Activated naive CD4-positive, alpha-beta T cell treated with Interleukin-2 at 50 U/mL for 16 hours (primary cell): ENCODE data around the gene WFDC1.

Experiments used
- DNase-seq: peaks from one replicate; pipeline ENCODE4 v3.0.0-alpha.2; 2020

WFDC1 gene, protein sequence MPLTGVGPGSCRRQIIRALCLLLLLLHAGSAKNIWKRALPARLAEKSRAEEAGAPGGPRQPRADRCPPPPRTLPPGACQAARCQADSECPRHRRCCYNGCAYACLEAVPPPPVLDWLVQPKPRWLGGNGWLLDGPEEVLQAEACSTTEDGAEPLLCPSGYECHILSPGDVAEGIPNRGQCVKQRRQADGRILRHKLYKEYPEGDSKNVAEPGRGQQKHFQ

DNA sequence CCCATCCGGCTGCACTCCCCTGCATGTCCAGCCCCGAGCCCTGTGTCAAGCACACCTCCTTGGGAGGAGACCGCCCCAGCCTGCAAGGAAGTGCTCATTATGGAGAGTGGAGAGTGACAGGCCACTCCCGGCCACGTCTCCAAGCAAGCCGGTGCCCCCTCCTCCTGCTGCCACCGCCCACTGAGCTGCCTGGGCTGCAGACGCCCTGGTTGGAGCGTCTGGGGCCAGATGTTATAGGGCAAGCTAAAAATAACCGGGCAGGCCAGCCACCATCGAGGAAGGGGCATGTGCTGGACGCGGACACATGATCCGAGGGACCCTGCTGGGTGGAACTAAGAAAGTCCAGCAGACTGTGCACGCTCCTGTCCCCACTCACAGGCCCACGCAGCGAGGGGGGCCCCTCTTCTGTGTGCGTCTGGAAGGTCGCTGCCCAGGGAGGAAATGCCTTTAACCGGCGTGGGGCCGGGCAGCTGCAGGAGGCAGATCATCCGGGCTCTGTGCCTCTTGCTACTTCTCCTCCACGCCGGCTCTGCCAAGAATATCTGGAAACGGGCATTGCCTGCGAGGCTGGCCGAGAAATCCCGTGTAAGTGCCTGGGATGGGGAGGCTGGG, at the start of gene WFDC1:
WFDC1 (plus strand) TSS at position 348 of the 612 bp plus-strand sequence; CDS start at position 442, 94 bp downstream.
- DNase-seq: no peak

DNA sequence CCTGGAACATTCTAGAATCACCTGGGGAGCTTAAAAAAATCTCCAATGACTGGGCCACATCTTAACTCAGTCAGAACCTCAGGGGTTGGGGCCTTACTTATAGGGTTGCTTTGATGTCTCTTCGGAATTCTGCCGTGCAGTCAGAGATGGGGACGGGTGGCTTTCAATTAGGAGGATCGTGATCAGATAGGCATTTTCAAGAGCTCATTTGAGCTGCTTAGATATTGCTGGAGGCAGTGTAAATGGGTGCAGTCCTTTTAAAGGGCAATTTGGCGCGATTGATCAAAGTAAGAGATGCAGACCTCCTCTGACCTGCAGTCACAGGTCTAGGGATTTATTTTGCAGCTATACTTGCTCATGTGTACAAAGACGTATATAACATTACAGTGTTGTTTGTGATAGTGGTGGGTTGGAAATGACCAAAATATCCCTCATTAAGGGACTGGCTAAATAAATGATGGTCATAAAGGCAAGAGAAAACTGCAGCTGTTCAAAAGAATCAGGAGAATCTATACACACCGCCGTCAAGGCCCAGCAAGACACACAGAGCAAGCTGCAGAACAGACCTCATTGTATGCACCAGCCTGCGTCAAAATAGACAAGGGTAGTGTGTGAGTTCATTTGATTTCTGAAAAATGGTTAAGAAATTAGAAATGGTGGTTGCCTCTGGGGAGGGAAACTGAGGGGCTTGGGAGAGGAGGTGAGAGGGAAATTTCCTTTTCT, 48.6 kb upstream of the WFDC1 start:
- no peak for DNase-seq

DNA sequence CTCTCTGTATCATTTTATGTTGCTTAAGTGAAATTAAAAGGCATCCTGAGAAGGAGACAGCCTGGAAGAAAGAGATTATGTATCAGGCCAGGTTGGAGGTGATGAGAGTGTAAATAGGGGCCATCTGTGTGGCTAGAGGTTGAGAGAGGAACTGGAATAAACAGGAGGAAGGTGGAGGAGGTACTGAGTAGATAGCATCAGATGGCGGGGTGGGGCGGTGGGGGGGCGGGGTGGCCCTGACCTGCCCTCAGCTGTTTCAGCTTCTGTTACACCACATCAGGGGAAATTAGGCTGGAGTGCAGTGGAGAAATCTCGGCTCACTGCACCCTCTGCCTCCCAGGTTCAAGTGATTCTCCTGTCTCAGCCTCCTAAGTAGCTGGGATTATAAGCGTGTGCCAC, 48.0 kb upstream of the WFDC1 start:
- no peak for DNase-seq

DNA sequence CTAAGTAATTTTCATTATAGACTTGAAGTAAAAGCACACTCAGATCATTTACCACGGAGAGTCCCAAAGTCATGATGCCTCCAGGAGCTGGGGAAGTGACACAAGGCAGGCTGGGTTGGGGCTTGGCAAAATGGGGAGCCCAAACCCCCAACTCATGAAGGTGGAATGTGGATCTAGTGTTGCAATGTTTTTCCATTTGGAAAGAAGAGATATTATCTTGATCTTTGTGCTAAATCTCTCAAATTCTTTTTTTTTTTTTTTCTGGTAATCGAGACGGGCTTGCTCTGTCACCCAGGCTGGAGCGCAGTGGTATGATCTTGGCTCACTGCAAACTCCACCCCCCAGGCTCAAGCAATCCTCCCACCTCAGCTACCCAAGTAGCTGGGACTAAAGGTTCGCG, 47.3 kb upstream of the WFDC1 start:
- DNase-seq: no peak

DNA sequence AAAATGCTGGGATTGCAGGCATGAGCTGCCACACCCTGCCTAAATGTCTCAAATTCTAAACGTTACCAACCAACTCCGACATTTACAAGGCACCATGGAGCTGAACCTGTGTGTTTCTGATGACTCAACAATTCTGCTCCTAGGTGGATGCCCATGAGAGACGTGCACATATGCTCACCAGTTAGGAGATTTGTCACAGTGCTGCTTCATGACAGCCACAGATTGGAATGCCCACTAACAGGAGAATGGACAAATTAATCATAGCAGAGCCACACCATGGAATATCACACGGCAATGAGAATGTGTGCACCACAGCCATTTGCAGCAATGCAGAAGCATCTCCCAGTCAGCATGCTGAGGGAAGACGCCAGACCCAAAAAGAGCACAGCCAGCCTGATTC, 46.8 kb upstream of the WFDC1 start:
- no peak for DNase-seq

DNA sequence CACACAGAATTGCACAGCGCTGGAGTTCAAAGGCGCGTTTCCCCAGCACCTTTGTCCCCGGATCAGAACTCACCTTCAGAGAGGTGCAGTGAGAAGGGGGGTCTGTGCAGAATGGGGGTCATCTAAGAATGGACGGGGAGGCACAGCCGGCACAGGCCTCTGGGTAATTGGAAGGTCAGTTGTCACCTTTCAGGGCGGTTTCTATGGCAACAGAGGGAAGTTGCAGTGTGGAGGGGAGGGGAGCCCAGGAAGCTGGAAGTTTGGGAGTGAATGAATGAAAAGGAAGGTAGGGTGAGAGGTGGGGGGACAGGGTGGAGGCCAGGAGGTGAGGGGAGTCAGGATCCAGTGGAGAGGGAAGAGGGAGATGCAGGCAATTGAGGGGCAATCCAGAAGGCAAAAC, 42.5 kb upstream of the WFDC1 start:
- no peak for DNase-seq

DNA sequence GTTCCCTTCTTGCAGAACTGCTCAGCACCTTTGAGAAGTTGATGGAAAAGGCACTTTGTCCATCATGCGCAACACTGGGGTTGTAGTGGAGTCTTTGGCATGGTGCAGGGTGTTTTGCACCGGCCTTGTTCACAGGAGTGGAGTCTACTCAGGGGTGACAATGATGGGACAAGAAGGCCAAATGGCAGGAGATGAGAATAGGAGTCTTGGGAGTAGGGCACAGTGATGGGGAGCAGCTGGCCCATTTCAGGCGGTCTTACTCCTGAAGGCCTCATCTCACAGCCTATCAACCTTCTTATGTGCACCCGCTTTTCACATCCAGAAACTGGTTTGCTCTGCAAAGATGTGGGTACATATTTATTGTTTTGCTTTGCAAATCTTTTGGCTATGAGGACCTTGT, 41.5 kb upstream of the WFDC1 start:
- DNase-seq: no peak

DNA sequence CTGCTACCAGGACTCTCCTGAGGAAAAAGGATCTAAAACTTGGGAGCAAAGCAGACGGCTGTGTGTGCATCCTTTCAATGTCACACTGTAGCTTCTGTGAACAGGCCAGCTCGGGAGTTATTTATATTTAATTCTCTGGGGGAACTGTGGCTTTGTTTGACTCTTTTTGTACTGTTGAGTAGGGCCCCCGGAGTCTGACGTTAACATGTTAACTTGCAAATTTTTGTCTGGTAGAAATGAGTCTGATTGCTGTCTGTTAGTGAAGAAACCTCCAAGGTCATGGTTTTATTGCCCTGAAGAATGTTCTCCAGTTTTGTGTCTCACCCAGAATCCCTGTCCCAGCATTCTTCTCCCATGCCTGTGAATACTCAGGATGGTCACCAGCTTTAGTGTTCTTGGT, 40.6 kb upstream of the WFDC1 start:
- DNase-seq: no peak

DNA sequence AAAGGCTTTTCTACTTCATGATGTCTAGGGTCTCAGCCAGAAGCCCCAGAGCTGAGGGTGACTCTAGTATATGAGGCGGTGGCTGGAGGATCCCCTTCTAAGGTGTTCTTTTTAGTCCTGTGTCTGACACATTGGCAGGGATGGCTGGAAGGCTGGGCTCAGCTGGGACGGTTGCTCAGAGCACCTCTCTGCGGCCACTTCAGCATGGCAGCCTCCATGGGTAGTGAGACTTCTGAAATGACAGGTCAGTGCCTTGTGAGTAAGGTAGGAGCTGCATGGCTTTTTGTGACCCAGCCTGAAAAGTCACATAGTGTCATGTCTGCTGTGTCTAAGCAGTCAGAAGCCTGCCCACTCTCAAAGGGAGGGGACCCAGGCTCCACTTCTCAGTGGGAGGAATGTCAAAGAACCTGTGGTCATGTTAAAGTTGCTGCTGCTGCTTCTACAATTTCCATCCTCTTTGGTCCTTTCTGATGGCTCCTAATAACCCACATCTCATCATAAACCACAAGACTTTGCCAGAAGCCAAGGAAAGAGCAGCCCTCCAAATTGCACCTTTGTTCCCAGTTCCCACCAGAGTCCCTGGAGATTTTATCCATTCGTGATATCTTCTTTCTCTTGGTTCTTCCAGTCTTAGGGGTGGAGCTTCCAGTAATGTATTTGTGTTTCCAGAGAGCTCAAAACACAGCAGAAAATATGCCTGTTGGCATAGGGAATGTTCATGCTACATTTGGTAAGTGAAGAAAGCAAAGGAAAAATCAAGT, 39.4 kb upstream of the WFDC1 start:
- DNase-seq: no peak

DNA sequence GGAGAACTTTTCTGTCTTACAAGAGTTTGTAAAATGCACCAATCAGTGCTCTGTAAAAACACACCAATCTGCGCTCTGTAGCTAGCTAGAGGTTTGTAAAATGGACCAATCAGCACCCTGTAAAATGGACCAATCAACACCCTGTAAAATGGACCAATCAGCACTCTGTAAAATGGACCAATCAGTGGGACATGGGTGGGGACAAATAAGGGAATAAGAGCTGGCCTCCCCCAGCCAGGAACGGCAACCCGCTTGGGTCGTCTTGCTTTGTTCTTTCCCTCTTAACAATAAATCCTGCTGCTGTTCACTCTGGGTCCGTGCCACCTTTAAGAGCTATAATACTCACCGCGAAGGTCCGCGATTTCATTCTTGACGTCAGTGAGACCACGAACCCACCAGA, 36.4 kb upstream of the WFDC1 start:
- DNase-seq: no peak

DNA sequence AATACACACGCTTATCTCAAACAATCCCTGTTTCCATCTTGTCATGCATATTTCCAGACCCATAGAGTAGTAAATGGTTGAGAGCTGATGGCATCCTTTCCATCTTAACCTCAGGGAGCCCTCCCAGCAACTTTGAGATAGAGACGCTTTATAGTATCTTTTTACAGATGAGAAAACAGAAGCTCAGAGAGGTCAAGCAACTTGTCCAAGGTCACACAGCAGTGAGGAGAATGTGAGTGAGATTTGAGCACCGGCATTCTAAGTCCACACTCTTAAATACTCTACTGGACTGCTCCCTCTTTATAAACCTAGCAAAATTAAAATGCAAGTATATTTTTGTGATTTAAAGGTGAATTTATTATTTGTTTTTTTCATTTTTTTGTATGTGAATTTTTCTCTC, 35.0 kb upstream of the WFDC1 start:
- no peak for DNase-seq

DNA sequence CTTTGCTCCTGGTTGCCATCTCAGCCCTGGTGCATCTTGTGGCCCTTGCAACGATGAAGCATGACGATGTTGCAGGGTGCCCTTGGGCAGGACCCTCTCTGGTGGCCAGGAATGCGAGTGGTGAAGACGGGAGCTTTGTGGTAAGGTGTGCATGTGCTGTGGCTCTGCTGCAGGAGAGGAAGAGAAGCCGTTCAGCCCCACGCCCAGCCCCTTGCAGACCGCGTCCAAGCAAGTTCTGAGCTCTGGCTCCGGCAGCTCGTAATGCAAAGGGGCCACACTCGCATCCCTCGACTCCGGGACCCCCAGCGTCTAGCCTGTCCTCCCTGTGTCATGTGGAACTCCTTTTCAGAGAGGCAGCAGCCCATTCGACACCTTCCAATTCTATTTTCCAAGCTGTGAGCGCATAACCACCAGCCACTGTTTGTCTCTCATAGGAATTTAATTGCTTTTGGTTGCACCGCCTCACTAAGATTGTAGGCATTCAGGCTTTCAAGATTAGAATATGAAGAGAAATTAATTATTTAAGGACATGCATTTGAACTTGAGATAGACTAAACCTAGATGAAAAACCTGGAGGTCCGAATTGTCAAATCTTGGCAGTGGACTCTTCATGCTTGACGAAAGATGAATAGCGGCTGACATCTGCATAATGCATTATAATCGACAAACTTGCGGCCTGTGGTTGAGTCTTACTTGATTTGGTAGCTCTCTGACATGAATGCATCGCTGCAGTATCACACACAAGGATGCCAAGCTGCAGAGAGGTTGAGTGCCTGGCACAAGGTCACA, 33.7 kb upstream of the WFDC1 start:
- no peak for DNase-seq

DNA sequence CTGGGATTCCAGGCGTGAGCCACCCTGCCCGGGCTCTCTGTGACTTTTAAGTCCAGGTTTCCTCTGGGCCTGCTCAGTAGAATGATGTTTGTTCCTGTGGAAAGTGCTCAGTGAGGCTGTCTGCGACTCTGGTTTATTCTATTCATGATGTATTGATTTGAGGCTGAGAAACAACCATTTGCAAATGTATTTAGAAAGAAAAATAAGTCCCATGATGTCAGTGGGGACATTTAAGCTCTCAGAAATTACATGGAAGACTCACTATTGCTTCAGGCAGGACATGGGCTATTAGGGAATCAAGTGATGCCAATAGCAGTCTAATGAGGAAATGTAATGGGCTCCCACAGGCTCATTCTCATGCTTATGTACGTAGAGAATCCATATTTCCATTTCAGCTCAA, 32.6 kb upstream of the WFDC1 start:
- DNase-seq: no peak

DNA sequence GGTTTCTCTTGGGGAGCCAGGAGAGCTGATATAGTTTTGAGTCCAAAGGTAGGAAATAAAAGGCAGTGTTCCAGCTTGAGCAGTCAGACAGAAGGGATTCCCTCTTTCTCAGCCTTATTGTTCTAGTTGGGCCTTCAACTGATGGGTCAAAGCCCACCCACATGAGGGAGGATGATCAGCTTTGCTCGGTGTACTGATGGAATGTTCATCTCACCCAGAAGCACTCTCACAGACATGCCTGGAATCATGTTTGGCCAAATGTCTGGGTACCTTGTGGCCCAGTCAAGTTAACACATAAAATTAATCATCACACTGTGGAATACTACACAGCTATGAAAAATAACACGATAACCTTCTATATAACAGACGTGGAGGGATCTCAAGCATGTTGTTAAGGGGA, 31.7 kb upstream of the WFDC1 start:
- no peak for DNase-seq

DNA sequence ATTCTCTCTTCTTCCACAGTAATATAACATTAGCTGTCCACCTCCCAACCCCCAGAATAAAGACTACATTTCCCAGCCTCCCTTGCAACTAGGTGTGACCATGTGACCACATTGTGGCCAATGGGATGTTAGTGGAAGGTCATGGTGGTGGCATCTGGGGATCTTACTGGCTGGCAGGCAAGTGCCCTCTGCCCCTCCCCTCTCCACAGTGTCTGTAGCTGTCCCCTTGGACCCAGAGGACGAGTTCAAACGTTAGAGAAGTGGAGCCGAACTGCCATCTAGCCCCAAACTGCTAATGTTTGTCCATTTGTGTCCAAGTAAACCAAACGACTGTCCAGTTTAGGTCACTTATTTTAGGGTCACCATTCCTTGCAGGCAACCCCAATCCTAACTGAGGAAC, 28.2 kb upstream of the WFDC1 start:
- DNase-seq: no peak

DNA sequence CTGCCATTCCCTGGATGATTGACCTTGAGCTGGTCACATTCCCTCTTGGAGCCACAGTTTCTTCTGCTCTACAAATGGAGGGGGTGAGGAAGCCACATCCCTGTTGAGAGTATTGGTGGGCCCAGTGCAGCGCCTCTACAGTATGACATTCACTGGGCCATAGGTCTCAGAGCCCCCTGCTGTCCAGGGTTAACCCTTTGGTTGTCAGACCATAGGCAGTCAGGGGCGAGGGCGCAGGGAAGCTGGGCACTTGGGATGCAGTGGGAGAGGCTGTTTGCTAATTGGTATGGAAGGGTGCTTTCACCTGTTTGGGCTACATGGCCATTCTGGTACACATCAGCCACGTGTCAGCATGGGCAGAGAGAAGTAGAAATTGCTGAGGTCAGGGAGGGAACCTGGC, 27.3 kb upstream of the WFDC1 start:
- DNase-seq: no peak

DNA sequence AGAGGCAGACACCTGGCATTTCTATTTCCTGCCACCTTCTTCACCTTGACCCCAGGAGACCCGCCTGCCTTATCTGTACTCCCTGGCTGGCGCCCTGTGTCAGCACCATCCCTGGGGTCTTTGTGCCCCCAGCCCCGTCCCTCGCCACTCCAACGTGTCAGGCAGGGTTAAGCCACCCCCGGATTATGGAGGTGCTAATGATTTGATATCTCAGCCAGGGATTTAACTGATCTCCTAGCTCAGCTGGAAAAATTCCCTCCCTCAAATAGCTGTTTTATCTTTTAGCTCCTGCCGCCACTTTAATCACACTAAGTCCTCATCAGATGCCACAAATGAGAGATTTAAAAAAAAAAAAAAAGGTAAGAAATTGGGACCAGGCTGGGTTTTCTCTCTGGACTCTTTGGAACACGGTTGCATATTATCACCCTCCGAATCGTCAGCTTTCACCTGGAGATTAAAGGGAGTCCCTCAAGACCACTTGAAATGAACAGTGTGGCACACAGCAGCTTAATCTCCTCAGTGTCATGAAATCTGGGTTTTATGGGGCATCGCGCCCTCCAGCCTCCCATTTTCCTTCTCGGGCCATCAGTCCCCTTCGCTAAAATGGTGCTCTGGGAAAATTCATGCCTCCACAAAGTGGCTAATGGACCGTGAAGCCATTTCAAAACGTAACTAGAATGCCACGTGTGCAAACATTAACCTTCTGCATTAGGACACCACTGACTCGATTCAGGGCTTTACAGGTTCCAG, 26.2 kb upstream of the WFDC1 start:
- no peak for DNase-seq

DNA sequence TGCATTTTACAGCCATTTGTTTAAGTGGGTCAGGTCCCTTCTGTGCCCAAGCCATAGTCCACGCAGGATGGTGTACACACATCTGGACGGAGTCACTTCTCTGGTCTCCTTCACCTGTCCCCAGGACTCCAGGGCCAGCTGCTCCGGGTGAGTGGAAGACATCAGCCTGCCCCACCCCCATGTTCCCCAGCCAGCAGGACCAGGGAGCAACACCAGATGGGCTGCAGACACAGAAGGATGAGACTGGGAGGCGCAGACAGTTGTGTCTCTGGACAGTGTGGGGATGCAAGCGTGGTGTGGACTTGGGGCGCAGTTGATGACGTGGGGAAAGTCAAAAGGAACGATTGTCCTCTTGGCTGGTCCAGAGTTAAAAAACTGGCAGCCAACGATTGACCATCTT, 24.6 kb upstream of the WFDC1 start:
- no peak for DNase-seq

DNA sequence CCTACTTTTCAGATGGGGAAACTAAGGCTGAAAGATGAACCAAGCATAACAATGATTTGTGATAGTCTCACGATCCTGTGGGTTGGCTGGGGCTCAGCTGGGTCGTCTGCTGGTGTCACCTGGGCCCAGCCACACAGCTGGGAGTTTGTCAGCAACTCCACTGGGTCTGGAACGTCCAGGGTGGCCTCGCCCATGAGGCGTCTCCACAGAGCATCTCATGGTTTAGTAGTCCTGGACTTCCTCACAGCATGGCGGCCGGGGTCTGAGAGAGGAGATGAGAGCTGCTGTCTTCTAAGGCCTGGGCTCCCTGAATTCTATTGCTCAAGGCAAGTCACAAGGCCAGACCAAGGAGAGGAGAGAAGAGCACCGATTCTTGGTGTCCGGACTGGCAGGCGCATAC, 24.1 kb upstream of the WFDC1 start:
- DNase-seq: no peak

DNA sequence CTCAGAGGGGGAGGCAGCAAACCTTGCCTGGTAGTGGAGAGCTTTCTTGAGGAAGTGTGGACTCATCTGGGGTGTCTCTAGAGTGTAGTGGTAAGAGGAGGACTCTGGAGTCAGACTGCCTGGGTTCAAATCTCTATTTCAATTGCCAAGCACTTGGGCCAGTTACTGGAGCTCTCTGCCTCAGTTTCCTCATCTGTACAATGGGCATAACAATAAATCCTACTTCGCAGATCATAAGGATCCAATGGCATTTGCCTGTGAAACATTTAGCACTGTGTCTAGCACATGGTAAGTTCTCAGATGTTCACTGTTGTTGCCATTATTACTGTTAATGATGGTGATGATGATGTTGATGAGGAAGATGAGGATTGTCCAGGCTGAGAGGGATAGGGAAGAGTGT, 23.6 kb upstream of the WFDC1 start:
- no peak for DNase-seq

DNA sequence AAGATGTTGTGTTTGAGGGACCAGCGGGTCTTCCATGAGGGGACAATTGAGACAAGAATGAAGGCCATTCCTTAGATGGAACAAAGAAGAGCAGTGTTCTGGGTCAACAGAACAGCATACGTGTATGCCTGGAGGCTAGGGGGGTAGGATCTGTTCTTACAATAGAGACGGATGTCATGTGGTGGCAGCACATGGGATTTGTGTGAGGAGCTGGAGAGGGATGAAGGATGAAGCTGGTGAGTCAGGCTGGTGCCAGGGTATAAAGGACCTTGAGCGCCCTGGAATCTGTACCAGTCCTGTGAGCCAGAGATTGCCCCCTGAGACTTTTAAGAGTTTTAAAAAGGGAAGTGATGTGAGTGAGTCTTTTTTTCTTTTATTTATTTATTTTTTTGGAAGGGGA, 22.8 kb upstream of the WFDC1 start:
- no peak for DNase-seq

DNA sequence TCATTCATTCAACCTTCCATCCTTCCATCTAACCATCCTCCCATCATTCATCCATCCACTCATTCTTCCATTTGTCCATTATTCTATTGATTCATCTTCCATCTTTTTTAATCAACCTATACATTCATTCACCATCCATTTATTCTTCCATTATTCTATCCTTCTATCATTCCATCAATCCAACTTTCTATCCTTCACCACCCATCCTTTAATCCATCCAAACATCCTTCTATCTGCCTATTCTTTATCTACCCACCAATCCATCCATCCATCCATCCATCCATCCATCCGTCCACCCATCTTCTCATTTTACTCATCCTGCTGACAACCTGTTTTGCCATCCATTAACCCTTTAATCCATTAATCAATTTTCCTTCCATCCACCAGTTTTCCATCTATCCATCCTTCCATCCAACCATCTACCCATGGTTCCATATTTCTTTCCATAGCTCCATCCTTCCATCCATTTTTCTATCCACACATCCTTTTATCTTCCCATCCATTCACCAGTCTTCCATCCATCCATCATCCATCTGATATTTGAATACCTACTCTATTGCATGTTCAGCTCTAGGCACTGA, 21.8 kb upstream of the WFDC1 start:
- DNase-seq: no peak
